ENCODE results near the gene MAGEH1.

The MAGEH1 gene

DNA sequence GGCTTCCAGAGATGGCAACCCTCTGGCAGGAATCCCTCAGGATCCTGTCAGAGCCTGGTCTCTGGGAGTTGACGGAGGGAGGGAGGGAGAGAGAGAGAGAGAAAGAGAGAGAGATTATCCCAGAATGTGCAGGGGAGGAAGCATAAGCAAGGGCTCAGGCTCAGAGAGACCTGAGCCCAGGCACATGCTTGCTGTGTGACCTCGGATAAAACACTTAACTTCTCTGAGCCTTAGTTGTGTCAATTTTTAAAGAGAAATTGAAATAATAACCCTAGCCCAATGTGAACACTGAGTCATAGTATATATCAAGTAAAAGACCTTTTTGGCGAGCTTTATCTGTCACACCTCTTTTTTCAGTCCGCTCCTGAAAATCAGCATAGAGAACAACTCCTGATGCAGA is 38.2 kb downstream of the MAGEH1 start:
- peak; percentile 9 for DNase-seq (ENCODE audit: low spot score)

DNA sequence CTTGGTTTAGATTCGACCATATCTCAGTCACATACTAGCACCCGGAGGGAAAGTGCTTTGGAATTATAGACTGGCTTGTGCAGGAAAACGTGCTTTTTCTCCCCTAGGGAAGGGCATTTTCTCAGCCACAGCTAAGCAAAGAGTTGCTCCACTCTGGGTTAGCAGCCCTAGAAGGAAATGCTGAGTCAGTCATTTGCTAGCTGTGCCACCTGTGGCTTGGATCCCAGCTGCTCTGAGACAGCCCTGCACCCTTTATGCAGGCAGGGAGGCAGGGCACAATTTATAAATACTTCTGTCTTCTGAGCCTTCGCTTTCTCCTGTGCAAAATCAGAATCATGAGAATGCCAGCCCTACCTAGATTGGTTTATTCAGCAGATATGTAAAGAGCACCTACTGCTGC is 39.0 kb downstream of the MAGEH1 start:
- DNase-seq (ENCODE audit: low spot score) = no peak

Data from pons (tissue), 1 donor.